Left cardiac atrium (tissue), 4 donors: ENCODE data around the gene FCGR3B. TPM values are rescaled to one million over a fixed set of nuclear protein-coding genes. Genes with fewer than 3 reads are reported as not detected.
"Not testable (repeated sequence)": the region's sequence is repeated elsewhere in the genome, so short reads cannot be mapped to it uniquely, and the experiment has no call there.

Experiments used
- ATAC-seq, 2 donors: fragments of 200-7000 bp; cut with Tn5 transposase; one replicate each; pipeline ENCODE4 v1.9.1; 2020; ENCODE audit warnings: mild to moderate bottlenecking in 2 of 2, moderate library complexity in 2 of 2
- DNase-seq: peaks from one replicate; pipeline ENCODE4 v3.0.0-alpha.2; 2020
- intact Hi-C, 2 donors: fragments of 100-400 bp; cut with DNase I; formaldehyde crosslinking; loops; one replicate each; pipeline versions ENCODE4 v1.14.1 to v1.15.1; 2022 to 2023
- total RNA-seq, 2 donors: library from RNA; stranded (reverse); fragmentation: NEBNext Ultra II Directional; extraction: Animal tissue kit (Norgen Biotek cat#: 25700); gene quantifications; one replicate each; pipeline ENCODE4 v1.2.1, GENCODE V29; 2021
- donor health status: DM: no; HTN: yes; CAD: no.
- donor health status: DM: no; HTN: yes; CAD: no; lungs with severe emphysema.
- donor health status: DM: yes; HTN: yes; CAD: no.
- donor health status: Dilated cardiomyopathy.

The FCGR3B gene
- total RNA-seq, 2 donors from 2014 or later = 2.4 to 6.1 TPM

DNA sequence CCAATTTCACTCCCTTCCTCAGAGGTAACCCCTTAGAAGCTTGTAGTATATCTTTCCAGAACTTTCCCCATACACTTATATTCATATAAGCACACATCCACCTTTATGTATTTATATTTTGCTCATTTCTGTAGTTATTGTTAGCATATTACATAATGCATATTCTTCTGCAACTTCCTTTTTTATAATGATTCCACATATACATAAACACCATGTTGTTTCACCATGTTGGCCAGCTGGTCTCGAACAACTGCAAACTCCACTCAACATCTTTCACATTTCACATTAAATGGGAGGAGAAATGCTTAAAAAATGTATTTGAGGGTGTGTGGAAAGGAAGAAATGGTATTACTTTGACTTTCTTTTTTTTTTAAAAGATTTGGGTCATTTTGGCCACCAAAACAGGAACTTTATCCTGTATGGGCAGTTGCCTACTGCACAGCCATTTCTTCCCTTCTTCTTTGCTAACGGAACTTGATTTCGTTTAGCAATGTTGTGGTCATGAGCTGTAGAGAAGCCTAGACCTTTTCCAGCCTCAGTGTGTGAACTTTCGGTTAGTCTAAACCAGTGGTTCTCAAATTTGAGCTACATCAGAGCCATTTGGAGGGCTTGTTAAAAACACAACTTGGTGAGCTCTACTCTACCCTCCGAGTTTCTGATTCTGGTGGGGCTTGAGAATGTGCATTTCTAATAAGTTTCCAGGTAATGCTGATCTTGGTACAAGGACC lies 12.7 kb upstream of the FCGR3B start:
- ATAC-seq = peak in 1 of 2 donors; percentile 75
- intact Hi-C loops, DNase-seq: not testable (repeated sequence)

- ATAC-seq = peak in 1 of 2 donors; percentile 86
- DNase-seq, intact Hi-C loops: not testable (repeated sequence)
Observed at GRCh38 chr1:161642697-161643096, 11.7 kb upstream of the FCGR3B start.

DNA sequence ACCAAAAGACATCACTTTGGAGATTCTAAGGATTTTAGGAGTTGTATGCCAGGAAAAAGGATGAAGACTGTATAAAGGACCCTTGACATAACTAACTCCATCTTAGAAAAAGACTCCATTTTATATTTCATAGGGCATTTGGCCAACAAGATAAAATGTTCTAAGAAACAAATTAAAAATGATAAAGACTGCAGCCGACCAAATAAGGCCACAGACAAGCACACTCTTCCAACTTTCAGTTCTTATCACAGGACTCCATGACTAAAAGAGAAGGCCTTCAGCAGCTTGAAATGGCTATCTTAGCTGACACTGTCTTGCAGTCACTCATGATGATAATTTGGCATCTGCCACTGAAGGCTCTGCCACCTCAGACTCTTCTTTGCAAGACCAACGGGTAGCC lies 8.2 kb upstream of the FCGR3B start:
- intact Hi-C loops, DNase-seq, ATAC-seq: not testable (repeated sequence)

- ATAC-seq, intact Hi-C loops, DNase-seq: not testable (repeated sequence)
Observed at GRCh38 chr1:161638251-161638993, 7.4 kb upstream of the FCGR3B start.

GRCh38 chr1:161636976-161637375 lies 6.0 kb upstream of the FCGR3B start:
- intact Hi-C loops, DNase-seq, ATAC-seq: not testable (repeated sequence)

DNA sequence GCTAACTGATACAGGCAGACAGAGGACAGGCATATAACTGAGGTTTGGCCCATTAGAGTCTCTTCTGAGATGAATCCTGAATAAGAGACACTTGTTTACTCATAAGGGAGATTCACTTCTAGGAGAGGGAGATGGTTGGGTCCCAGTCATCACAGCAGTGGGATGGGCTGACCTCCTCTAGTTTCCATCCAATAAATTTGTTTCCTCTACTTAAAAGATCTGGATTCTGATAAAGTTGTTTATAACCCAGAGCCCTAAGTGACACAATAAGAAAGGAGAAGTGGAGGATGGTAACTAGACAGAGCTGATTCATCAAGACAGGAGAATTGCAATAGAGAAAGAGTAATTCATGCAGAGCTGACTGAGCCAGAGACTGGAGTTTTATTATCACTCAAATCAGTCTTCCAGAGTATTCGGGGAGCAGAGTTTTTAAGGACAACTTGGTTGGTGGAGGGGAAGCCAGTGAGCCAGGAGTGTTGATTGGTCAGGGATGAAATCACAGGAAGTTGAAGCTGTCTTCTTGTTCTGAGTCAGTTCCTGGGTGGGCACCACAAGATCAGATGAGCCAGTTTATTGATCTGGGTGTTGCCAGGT lies 5.3 kb upstream of the FCGR3B start:
- intact Hi-C loops, DNase-seq: not testable (repeated sequence)
- peak in 1 of 2 donors; percentile 52 for ATAC-seq

DNA sequence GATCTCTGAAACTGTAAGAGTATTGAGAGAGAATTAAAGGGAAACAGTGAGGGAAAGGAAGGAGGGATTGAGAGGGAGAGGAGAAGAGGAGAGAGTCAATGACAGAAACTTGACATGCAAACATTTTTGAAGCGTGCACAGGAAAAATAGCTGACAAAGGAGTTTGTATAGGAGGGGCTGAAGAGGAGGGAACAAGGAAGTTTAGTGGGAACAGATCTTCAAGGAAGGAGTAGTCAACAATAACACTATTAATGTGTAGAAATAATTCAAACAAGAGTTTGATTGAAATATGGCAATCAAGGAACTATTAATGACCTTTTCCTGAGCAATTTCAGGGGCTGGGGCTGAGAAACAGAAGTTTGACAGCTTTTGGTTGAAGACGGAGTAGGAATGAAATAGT lies 4.0 kb upstream of the FCGR3B start:
- intact Hi-C loops, DNase-seq: not testable (repeated sequence)
- peak in 1 of 2 donors; percentile 36 for ATAC-seq

- ATAC-seq = peak in 1 of 2 donors; percentile 61
- intact Hi-C loops, DNase-seq: not testable (repeated sequence)
Observed at GRCh38 chr1:161630128-161630742, 741 bp downstream of the FCGR3B start.

DNA sequence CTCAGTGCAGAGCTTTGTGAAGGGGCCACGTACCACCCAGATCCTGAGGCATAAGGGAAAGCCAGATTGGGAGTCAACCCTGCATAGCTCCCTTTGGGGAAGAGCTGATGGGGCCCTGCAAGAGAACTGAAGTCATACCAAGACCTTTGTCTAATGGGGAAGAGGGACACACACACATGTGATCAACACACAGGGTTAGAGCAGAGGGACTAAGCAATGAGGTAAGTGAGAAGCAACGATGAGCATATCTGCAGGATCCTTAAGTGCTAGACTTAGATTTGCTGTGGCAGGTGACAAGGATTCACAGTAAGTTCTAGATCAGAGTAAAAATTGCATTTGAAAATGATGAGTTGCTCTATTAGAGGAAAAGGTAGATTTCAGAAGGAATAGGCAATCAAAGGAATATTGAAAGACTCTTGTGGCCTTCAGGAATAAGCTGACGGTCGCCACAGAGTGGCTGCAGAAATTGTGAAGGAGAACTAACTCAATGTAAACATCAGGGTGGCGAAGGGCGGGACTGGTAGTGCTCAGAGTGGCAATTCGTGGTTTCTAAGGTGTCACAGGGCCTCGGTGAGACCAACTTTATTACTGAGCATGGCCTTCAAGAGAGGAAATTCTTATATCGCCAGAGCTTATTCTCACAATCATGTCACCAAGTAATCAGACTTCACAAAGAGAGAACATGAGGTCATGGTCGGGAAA lies 4.4 kb downstream of the FCGR3B start:
- ATAC-seq, intact Hi-C loops, DNase-seq: not testable (repeated sequence)

DNA sequence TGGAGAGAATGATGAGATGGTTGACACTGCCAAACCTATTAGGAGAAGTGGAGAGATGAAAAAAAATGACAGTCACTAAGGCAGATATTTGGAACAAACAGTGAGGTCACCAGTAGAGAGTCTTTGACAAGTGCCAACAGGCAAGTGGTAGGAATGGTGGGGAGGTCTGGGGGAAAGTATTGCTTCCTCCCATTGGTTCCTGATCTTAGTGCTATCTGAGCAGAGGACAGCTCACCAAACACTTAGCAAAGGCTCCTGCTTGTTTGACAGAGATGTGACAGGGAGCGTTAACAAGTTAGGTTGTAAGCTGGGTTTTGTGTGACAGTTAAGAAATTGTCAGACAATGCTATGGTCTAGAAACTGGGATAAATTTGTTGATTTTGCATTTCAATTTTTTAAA lies 6.4 kb downstream of the FCGR3B start:
- intact Hi-C loops, DNase-seq, ATAC-seq: not testable (repeated sequence)

GRCh38 chr1:161623401-161624051 lies 7.5 kb downstream of the FCGR3B start:
- intact Hi-C loops, DNase-seq, ATAC-seq: not testable (repeated sequence)

DNA sequence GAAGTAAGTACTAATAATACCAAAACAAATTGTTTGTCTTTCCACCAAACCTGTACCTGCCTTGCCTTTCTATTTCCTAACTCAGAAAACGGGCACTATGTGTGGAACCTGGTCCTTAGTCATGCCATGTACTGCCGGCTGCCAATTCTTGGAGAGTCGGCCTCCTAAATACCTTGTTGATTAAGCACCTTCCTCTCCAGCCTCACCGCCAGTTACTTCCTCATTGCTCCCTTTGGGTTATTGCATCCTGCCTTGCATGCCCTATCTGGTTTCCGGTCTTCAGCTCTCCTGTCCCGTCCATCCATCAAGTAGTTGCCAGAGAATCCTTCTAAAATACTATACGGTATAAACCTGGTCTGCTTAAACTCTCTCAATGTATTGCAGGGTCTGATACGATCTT lies 8.9 kb downstream of the FCGR3B start:
- intact Hi-C loops, DNase-seq: not testable (repeated sequence)

DNA sequence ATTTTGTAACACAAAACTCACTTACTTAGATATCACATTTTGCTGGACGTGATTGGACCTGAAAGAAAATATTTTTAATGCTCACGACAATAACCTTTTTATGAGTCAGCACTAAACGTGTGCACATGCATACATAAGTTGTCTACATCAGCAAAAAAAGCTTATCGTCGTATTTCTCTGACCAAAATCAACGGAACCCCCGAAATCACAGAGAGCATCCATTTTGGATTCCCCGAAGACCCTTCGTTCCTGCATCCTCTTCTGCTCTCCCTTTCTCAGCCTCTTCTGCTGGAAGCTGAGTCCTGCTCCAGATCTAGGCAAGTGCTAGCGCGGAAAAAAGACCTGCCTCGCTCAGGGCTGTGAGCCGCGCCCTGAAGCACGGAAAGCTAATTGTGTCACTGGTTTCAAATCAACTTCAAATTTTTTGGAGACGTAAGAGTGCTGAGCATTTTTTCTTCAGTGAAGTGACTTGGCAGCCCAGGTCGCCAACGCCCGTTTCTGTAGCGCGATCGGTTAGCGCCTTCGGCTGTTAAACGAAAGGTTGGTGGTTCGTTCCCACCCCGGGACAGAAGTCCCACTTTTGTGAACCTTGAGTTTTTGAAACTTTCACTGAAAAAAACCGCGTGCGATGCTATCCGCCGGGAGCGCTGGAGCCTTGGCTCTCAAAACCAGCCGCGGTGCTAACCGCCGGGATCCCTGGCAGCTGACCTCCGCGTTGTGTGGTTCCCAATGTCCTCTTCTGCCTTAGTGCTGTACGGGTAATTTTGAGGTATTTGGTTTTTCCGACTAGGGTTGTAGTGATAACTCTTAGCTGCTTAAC lies 9.6 kb downstream of the FCGR3B start:
- intact Hi-C loops = not testable (repeated sequence)
- peak; percentile 66 for DNase-seq
- peak; percentile 64 to 84 for ATAC-seq

More for the DNA sequence above, 8.9 kb downstream of the FCGR3B start:
- ATAC-seq = not testable (repeated sequence)

- DNase-seq, ATAC-seq, intact Hi-C loops: not testable (repeated sequence)
Observed at GRCh38 chr1:161620399-161620798, 10.6 kb downstream of the FCGR3B start.

- intact Hi-C loops, DNase-seq, ATAC-seq: not testable (repeated sequence)
Observed at GRCh38 chr1:161618517-161618916, 12.5 kb downstream of the FCGR3B start.

DNA sequence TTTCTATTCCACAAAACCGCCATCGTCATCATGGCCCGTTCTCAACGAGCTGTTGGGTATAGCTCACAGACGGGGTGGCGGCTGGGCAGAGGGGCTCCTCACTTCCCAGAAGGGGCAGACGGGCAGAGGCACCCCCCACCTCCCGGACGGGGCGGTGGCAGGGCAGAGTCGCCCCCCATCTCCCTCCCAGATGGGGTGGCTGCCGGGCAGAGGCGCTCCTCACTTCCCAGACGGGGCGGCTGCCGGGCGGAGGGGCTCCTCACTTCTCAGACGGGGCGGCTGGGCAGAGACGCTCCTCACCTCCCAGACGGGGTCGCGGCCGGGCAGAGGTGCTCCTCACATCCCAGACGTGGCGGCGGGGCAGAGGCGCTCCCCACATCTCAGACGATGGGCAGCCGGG lies 14.6 kb downstream of the FCGR3B start:
- DNase-seq, intact Hi-C loops: not testable (repeated sequence)

GRCh38 chr1:161613142-161613514 lies 17.8 kb downstream of the FCGR3B start:
- DNase-seq, intact Hi-C loops, ATAC-seq: not testable (repeated sequence)

More for the DNA sequence above, 14.6 kb downstream of the FCGR3B start:
- not testable (repeated sequence) for ATAC-seq
